GM10266 (cell line): ENCODE measurements around the gene SLC38A6.

ENCODE experiments used
- DNase-seq: peaks from one replicate; pipeline ENCODE4 v3.0.0; 2012; ENCODE audit errors: extremely low spot score
- CTCF ChIP-seq: IDR thresholded peaks from 2 replicates; pipeline ENCODE4 v1.5.1; 2012; ENCODE audit warnings: mild to moderate bottlenecking, low read depth; ENCODE audit not compliant: control insufficient read depth, insufficient read depth; ENCODE audit errors: missing control alignments

Gene SLC38A6

GRCh38 chr14:60999536-60999935 lies 18.5 kb downstream of the SLC38A6 start:
- no peak for TF ChIP-seq CTCF
- DNase-seq, result no peak

GRCh38 chr14:61003571-61003970 lies 22.5 kb downstream of the SLC38A6 start:
- no peak for DNase-seq
- no peak for TF ChIP-seq CTCF

GRCh38 chr14:61019537-61019936 lies 38.5 kb downstream of the SLC38A6 start:
- TF ChIP-seq CTCF, result no peak
- no peak for DNase-seq

GRCh38 chr14:61025251-61026223 lies 44.5 kb downstream of the SLC38A6 start:
- peak; percentile 84 for TF ChIP-seq CTCF
- DNase-seq, result peak; percentile 46

GRCh38 chr14:61026526-61026925 lies 45.5 kb downstream of the SLC38A6 start:
- DNase-seq, result no peak
- TF ChIP-seq CTCF, result no peak

GRCh38 chr14:61031026-61031425 lies 50.0 kb downstream of the SLC38A6 start:
- no peak for TF ChIP-seq CTCF
- DNase-seq, result no peak

GRCh38 chr14:61033054-61033453 lies 52.0 kb downstream of the SLC38A6 start:
- TF ChIP-seq CTCF, result no peak
- DNase-seq, result no peak
